ENCODE results near the gene MATR3. TPM values are rescaled to one million over a fixed set of nuclear protein-coding genes. Genes with fewer than 3 reads are reported as not detected.

Gene MATR3
- total RNA-seq, 3 donors from 2014 or later, result 213 to 349 (median 279) TPM

DNA sequence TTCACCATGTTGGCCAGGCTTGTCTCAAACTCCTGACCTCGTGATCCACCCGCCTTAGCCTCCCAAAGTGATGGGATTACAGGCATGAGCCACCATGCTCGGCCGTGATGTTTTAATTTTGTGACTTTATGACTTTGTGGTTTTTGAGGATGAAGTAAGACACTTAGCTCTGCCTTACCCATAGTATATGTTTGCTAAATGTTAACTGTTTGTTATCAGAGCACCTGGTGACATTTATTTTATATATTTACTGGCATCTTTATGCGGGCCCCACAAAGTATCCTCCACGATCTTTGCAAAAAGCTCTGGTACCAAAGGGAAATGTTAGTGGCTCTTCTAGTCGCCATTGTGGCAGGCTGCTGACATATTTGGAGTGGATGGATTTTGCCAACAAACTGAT, 82.8 kb downstream of the MATR3 start:
- no peak overlapping the region for H3K27ac ChIP-seq
- H3K9me3 ChIP-seq, result no peaks in the 10 kb centered on the region
- intact Hi-C loops (cut with DNase I; ENCODE audit: low total_unique reads), result no loop called here
- H3K4me1 ChIP-seq, result no peaks in the 10 kb centered on the region
- TF ChIP-seq POLR2A (IDR thresholded peaks at IDR 0.05) (no peak), POLR2AphosphoS5 (IDR thresholded peaks at IDR 0.05) (no peak)
- TF ChIP-seq, protein P1, sequence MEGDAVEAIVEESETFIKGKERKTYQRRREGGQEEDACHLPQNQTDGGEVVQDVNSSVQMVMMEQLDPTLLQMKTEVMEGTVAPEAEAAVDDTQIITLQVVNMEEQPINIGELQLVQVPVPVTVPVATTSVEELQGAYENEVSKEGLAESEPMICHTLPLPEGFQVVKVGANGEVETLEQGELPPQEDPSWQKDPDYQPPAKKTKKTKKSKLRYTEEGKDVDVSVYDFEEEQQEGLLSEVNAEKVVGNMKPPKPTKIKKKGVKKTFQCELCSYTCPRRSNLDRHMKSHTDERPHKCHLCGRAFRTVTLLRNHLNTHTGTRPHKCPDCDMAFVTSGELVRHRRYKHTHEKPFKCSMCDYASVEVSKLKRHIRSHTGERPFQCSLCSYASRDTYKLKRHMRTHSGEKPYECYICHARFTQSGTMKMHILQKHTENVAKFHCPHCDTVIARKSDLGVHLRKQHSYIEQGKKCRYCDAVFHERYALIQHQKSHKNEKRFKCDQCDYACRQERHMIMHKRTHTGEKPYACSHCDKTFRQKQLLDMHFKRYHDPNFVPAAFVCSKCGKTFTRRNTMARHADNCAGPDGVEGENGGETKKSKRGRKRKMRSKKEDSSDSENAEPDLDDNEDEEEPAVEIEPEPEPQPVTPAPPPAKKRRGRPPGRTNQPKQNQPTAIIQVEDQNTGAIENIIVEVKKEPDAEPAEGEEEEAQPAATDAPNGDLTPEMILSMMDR (IDR thresholded peaks at IDR 0.05), result no peak
- no peaks in the 10 kb centered on the region for H3K36me3 ChIP-seq
- no peak overlapping the region for H3K4me3 ChIP-seq
- no peak for DNase-seq (ENCODE audit: low spot score in 2 of 2)
- H3K27me3 ChIP-seq, result no peaks in the 10 kb centered on the region

DNA sequence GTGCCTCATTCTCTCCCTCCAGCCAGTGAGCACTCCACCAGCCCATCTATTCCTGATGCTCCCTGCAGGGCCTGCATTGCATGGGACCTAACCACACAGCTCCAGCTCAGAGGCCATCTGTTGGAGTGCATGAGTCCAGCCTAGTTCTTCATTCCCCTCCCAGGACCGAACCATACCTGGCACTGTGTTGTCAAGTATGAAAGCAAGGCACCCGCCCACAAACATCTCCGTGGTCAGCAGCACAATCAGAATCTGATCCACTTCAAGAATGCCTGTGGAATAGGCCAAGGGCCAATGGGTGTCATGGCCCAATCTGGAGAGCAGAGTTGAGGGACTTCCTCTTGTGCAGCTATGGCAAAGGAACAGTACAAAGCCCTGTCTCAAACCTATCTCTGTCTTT, 83.7 kb downstream of the MATR3 start:
- no peak for TF ChIP-seq POLR2A (IDR thresholded peaks at IDR 0.05)
- no peak for TF ChIP-seq POLR2AphosphoS5 (IDR thresholded peaks at IDR 0.05)
- TF ChIP-seq, protein P1 (IDR thresholded peaks at IDR 0.05), result no peak
- no peaks in the 10 kb centered on the region for H3K4me1 ChIP-seq
- intact Hi-C loops (cut with DNase I; ENCODE audit: low total_unique reads), result no loop called here
- H3K9me3 ChIP-seq, result no peaks in the 10 kb centered on the region
- no peak overlapping the region for H3K27ac ChIP-seq
- H3K36me3 ChIP-seq, result no peaks in the 10 kb centered on the region
- no peak overlapping the region for H3K4me3 ChIP-seq
- no peak for DNase-seq (ENCODE audit: low spot score in 2 of 2)
- H3K27me3 ChIP-seq, result no peaks in the 10 kb centered on the region

DNA sequence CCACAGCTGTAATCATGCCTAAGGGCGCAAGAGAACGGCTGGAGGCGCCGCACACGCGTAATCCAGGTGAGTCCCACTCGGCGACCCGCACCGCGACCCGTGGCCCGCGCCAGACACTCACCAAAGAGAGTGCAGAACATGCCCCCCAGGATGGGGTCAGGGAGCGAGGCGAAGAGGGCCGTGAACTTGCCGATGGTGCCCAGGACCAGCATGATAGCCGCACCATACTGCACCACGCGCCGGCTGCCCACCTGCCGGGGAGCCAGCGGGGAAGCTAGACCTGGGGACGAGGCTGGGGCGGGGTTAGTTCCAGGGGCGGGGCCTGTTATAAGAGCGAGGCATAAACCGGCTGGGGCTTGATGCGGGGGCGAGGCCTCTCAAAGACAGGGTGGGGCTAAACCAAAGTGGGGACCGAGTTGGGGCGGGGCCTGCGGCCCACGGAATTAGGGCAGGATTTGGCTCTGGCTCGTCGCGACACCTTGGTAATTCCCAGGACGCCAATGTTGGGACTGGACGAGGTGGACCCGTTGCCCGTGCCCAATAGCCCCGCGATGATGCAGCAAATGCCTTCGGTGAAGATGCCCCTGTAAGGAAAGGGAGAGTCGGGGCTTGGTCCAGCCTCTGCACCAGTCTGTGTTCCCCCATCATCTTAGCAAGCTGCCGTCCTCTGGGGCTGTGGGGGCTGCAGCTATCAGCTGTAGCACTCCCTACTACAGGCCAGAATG, 84.7 kb downstream of the MATR3 start:
- Histone ChIP-seq H3K27ac (no peak overlapping the region), H3K27me3 (no peaks in the 10 kb centered on the region), H3K4me1 (no peaks in the 10 kb centered on the region), H3K36me3 (no peaks in the 10 kb centered on the region), H3K9me3 (no peaks in the 10 kb centered on the region), H3K4me3 (no peak overlapping the region)
- intact Hi-C loops (cut with DNase I; ENCODE audit: low total_unique reads), result no loop called here
- TF ChIP-seq POLR2AphosphoS5 (IDR thresholded peaks at IDR 0.05) (no peak), POLR2A (IDR thresholded peaks at IDR 0.05) (no peak)
- TF ChIP-seq, protein P1 (IDR thresholded peaks at IDR 0.05), result no peak
- DNase-seq (ENCODE audit: low spot score in 2 of 2), result peak in 1 of 2 donors; percentile 41

DNA sequence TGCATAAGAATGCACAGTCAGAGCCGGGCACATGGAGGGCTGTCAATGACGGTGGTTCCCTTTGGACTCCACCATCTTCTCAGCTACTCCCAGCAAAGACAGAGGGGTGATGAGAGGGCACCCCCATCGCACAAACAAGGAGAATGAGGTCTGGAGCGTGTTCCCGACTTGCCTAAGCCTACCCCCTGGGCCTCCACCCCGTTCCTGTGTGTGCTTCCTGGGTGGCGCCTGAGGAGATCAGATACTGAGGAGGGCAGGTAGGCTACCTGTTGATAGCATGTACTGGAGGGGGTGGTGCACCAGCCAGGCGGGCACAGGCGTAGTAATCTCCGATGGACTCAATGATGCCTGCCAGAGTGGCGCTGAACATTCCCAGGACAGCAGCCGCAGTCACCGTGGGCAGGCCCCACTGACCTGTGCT, 85.4 kb downstream of the MATR3 start:
- TF ChIP-seq POLR2AphosphoS5 (IDR thresholded peaks at IDR 0.05) (no peak), POLR2A (IDR thresholded peaks at IDR 0.05) (no peak)
- TF ChIP-seq, protein P1 (IDR thresholded peaks at IDR 0.05), result no peak
- intact Hi-C loops (cut with DNase I; ENCODE audit: low total_unique reads), result loop anchor here (1.0 kb wide), 1 partner anchor 26 kb away; no protein-coding TSS in a partner anchor

DNA sequence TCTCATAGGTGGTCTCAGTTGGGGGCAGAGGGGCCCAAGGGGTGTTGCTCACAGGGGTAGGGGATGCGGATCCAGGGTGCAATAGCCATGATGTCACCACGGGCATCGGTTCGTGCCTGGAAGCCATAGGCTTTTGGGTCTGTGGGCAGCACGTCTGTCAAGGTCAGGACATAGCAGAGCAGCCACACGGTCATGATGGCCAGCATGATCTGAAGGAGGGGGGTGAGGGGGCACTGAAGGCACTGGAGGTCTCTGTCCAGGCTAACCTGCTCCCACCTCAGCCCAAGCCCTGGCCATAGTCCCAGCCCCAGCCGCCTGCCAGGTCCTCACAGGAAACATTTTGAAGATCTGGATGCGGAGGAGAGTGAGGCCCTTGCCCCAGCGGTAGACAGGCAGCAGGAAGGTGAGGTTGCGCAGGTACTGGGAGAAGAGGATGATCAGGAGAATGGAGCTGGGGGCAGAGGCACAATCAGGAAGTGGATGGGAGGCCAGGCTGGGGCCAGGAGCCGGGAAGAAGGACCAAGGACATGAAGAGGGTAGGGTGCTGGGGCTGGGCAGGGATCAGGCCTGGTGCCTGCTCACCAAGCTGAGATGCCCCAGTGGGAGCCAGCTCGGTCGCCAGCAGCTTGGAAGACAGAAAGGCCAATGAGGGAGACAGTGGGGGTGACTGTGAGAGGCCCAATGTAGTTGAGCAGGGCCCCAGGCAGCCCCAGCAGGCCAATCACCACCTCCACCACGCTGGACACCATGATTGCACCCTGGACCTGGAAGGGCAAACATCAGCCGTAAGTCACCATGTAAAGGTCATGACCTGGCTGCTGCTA, 86.3 kb downstream of the MATR3 start:
- Histone ChIP-seq H3K27ac (no peak overlapping the region), H3K4me1 (peaks cover 0 to 8% of the 10 kb centered on the region in 2 donors), H3K27me3 (no peaks in the 10 kb centered on the region), H3K9me3 (no peaks in the 10 kb centered on the region), H3K4me3 (no peak overlapping the region), H3K36me3 (no peaks in the 10 kb centered on the region)
- no peak for DNase-seq (ENCODE audit: low spot score in 2 of 2)
- TF ChIP-seq, protein P1 (IDR thresholded peaks at IDR 0.05), result no peak
- intact Hi-C loops (cut with DNase I; ENCODE audit: low total_unique reads), result loop anchor here (1.0 kb wide), 1 partner anchor 27 kb away; no protein-coding TSS in a partner anchor

More for the DNA sequence above, 85.4 kb downstream of the MATR3 start:
- no peak overlapping the region for H3K4me3 ChIP-seq
- H3K27me3 ChIP-seq, result no peaks in the 10 kb centered on the region
- H3K36me3 ChIP-seq, result no peaks in the 10 kb centered on the region
- H3K27ac ChIP-seq, result no peak overlapping the region
- H3K4me1 ChIP-seq, result no peaks in the 10 kb centered on the region
- peak in 1 of 2 donors; percentile 39 for DNase-seq (ENCODE audit: low spot score in 2 of 2)
- no peaks in the 10 kb centered on the region for H3K9me3 ChIP-seq

All from breast epithelium (tissue), 4 donors.